Measurements from ENCODE around the gene RNASE1.

RNASE1 gene

GRCh38 chr14:20789230-20789813 is 13.3 kb downstream of the RNASE1 start:
- Mint-ChIP-seq H3K27ac (no peak overlapping the region), H3K4me3 (no peak overlapping the region), H3K4me1 (no peaks in the 10 kb centered on the region), H3K36me3 (ENCODE audit: low read depth) (no peaks in the 10 kb centered on the region), H3K27me3 (ENCODE audit: low read depth) (no peaks in the 10 kb centered on the region), H3K9me3 (no peaks in the 10 kb centered on the region)
- TF ChIP-seq CTCF (IDR thresholded peaks at IDR 0.05; ENCODE audit: unreplicated experiment in 3 of 3): no peak

GRCh38 chr14:20787025-20787424 is 15.6 kb downstream of the RNASE1 start:
- no peak for TF ChIP-seq CTCF (IDR thresholded peaks at IDR 0.05; ENCODE audit: unreplicated experiment in 3 of 3)
- Mint-ChIP-seq H3K27ac (no peak overlapping the region), H3K27me3 (ENCODE audit: low read depth) (no peaks in the 10 kb centered on the region), H3K4me3 (no peak overlapping the region), H3K36me3 (ENCODE audit: low read depth) (no peaks in the 10 kb centered on the region), H3K4me1 (peaks cover 5% of the 10 kb centered on the region), H3K9me3 (no peaks in the 10 kb centered on the region)

GRCh38 chr14:20782280-20782890 is 20.3 kb downstream of the RNASE1 start:
- Mint-ChIP-seq H3K27ac (peak overlapping the region; percentile 12 to 89 (median 56)), H3K4me1 (peaks cover 14% of the 10 kb centered on the region), H3K4me3 (peak overlapping the region in 2 of 3 experiments; percentile 8 to 33), H3K27me3 (ENCODE audit: low read depth) (no peaks in the 10 kb centered on the region), H3K36me3 (ENCODE audit: low read depth) (no peaks in the 10 kb centered on the region), H3K9me3 (no peaks in the 10 kb centered on the region)
- TF ChIP-seq CTCF (IDR thresholded peaks at IDR 0.05; ENCODE audit: unreplicated experiment in 3 of 3): no peak

- Mint-ChIP-seq H3K36me3 (ENCODE audit: low read depth) (no peaks in the 10 kb centered on the region), H3K27ac (peak overlapping the region; percentile 12 to 89 (median 56)), H3K27me3 (ENCODE audit: low read depth) (no peaks in the 10 kb centered on the region), H3K4me3 (peak overlapping the region in 2 of 3 experiments; percentile 8 to 33), H3K9me3 (no peaks in the 10 kb centered on the region), H3K4me1 (peaks cover 14% of the 10 kb centered on the region)
- TF ChIP-seq CTCF (IDR thresholded peaks at IDR 0.05; ENCODE audit: unreplicated experiment in 3 of 3): no peak
Measured at GRCh38 chr14:20781803-20782202, 20.8 kb downstream of the RNASE1 start.

- Mint-ChIP-seq H3K27me3 (ENCODE audit: low read depth) (peaks cover 13% of the 10 kb centered on the region), H3K4me3 (no peak overlapping the region), H3K27ac (no peak overlapping the region), H3K9me3 (no peaks in the 10 kb centered on the region), H3K36me3 (ENCODE audit: low read depth) (no peaks in the 10 kb centered on the region), H3K4me1 (peaks cover under 1% of the 10 kb centered on the region)
- no peak for TF ChIP-seq CTCF (IDR thresholded peaks at IDR 0.05; ENCODE audit: unreplicated experiment in 3 of 3)
Measured at GRCh38 chr14:20775901-20776300, 26.7 kb downstream of the RNASE1 start.

GRCh38 chr14:20775043-20775442 is 27.6 kb downstream of the RNASE1 start:
- Mint-ChIP-seq H3K27me3 (ENCODE audit: low read depth) (peaks cover 13% of the 10 kb centered on the region), H3K4me1 (no peaks in the 10 kb centered on the region)

More at GRCh38 chr14:20775043-20775442, 27.6 kb downstream of the RNASE1 start:
- Mint-ChIP-seq H3K27ac (peak overlapping the region in 1 of 3 experiments; percentile 10), H3K4me3 (no peak overlapping the region), H3K36me3 (ENCODE audit: low read depth) (no peaks in the 10 kb centered on the region), H3K9me3 (no peaks in the 10 kb centered on the region)
- TF ChIP-seq CTCF (IDR thresholded peaks at IDR 0.05; ENCODE audit: unreplicated experiment in 3 of 3): no peak

Data from nephron (organoid).